Fibroblast of skin of scalp (primary cell): ENCODE data around the gene IGFBP3.

Source experiments
- DNase-seq: peaks from one replicate; pipeline ENCODE4 v3.0.0-alpha.2; 2013

Gene IGFBP3

GRCh38 chr7:45872116-45873034 lies 48.7 kb downstream of the IGFBP3 start:
- DNase-seq: no peak

GRCh38 chr7:45869426-45869825 lies 51.6 kb downstream of the IGFBP3 start:
- no peak for DNase-seq

- DNase-seq: no peak
These were observed 53.6 kb downstream of the IGFBP3 start for GRCh38 chr7:45867471-45867870.

GRCh38 chr7:45865594-45866410 lies 55.3 kb downstream of the IGFBP3 start:
- no peak for DNase-seq

- no peak for DNase-seq
These were observed 57.4 kb downstream of the IGFBP3 start for GRCh38 chr7:45863715-45864114.
